Measurements from ENCODE around the gene BAK1.
A peak's percentile ranks its signal among the peaks of the same experiment; 100 is the strongest.
"Not testable (repeated sequence)": the region's sequence is repeated elsewhere in the genome, so short reads cannot be mapped to it uniquely, and the experiment has no call there.

Gene BAK1

DNA sequence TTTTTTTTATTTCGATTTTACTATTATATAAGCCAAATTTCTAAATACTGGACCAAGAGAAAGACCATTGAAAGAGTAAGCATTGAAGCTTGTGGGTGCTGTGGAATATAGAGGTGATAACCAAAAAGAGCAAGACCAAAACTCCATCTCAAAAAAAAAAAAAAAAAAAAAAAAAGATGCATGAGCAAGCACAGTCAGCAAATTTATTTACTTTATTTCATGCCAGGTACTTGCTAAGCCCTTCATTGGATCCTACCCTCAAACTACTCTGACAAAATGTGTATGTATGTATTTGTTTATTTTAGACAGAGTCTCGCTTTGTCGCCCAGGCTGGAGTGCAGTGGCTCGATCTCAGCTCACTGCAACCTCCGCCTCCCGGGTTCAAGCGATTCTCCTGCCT, 27.8 kb downstream of the BAK1 start:
- TF ChIP-seq, protein P1, sequence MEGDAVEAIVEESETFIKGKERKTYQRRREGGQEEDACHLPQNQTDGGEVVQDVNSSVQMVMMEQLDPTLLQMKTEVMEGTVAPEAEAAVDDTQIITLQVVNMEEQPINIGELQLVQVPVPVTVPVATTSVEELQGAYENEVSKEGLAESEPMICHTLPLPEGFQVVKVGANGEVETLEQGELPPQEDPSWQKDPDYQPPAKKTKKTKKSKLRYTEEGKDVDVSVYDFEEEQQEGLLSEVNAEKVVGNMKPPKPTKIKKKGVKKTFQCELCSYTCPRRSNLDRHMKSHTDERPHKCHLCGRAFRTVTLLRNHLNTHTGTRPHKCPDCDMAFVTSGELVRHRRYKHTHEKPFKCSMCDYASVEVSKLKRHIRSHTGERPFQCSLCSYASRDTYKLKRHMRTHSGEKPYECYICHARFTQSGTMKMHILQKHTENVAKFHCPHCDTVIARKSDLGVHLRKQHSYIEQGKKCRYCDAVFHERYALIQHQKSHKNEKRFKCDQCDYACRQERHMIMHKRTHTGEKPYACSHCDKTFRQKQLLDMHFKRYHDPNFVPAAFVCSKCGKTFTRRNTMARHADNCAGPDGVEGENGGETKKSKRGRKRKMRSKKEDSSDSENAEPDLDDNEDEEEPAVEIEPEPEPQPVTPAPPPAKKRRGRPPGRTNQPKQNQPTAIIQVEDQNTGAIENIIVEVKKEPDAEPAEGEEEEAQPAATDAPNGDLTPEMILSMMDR (IDR thresholded peaks at IDR 0.05; ENCODE audit: insufficient read depth, low read depth, low read length, missing control alignments): no peak
- H3K4me3 ChIP-seq (ENCODE audit: low read length): no peak overlapping the region
- no peak for DNase-seq (ENCODE audit: low read depth)

DNA sequence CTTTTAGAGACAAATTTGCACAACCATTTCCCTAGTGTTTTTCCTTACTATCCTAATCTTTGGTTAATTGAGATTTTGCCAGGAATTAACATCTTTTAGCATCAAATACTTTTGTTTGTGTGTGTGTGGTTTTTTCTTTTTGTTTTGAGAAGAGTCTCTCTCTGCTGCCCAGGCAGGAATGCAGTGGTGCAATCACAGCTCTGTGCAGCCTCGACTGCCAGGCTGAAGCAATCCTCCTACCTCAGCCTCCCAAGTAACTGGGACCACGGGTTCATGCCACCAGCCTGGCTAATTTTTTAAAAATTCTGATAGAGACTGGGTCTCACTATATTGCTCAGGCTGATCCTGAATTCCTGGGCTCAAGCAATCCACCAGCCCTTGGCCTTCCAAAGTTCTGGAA, 28.5 kb downstream of the BAK1 start:
- H3K4me3 ChIP-seq (ENCODE audit: low read length): no peak overlapping the region
- TF ChIP-seq, protein P1 (IDR thresholded peaks at IDR 0.05; ENCODE audit: insufficient read depth, low read depth, low read length, missing control alignments): no peak
- no peak for DNase-seq (ENCODE audit: low read depth)

DNA sequence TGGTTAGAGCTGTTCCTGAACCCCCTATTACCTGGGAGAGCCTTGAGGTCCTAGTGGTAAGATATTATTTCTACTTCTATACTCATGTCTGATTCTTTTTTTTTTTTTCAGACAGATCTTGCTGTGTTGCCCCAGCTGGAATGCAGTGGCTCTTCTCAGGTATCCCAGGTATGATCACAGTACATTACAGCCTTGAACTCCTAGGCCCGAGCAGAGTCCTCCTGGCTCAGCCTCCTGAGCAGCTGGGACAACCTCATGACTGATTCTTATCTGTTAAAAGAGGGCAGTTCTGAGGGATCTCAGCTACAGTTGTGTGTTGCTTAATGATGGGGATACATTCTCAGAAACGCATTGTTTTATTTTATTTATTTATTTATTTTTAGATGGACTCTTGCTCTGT, 30.2 kb downstream of the BAK1 start:
- TF ChIP-seq, protein P1 (IDR thresholded peaks at IDR 0.05; ENCODE audit: insufficient read depth, low read depth, low read length, missing control alignments): no peak
- no peak for DNase-seq (ENCODE audit: low read depth)
- no peak overlapping the region for H3K4me3 ChIP-seq (ENCODE audit: low read length)

DNA sequence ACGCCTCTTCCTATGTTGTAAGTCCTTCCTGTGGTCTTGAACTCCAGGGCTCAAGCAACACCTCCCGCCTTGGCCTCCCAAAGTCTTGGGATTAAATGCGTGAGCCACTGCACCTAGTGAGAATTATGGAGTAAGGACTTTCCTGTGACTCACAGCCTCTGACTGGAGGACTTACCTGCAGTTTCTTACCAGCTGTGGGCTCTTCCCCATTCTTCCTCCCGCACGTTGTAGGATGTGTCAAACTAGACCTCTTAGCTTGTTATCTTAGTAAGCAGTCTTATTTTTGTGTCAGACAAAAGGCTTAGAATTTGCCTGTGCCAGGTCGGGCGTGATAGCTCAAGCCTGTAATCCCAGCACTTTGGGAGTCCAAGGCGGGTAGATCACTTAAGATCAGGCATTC, 30.9 kb downstream of the BAK1 start:
- peak; percentile 85 for DNase-seq (ENCODE audit: low read depth)
- TF ChIP-seq, protein P1 (IDR thresholded peaks at IDR 0.05; ENCODE audit: insufficient read depth, low read depth, low read length, missing control alignments): no peak

DNA sequence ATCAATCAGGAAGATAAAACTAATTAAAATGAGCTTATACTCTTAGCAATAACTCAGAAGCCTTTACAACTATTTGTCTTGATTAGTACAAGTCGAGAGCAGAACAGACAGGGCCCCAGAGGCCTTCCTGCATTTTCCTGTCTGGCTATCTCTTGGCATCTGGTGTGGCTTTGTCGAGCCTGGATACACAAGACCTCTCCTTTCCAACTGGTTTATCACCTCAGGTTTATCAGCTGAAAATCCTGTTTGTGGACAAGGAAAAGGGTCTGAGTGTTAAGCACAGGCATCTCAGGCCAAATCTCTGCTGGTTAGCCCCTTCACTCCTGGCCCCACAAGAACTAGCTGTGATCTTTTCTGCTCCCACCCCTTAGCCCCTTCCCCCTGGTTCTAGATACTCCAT, 32.6 kb downstream of the BAK1 start:
- TF ChIP-seq, protein P1 (IDR thresholded peaks at IDR 0.05; ENCODE audit: insufficient read depth, low read depth, low read length, missing control alignments): no peak
- DNase-seq (ENCODE audit: low read depth): no peak
- H3K4me3 ChIP-seq (ENCODE audit: low read length): no peak overlapping the region

More for the DNA sequence above, 30.9 kb downstream of the BAK1 start:
- no peak overlapping the region for H3K4me3 ChIP-seq (ENCODE audit: low read length)

DNA sequence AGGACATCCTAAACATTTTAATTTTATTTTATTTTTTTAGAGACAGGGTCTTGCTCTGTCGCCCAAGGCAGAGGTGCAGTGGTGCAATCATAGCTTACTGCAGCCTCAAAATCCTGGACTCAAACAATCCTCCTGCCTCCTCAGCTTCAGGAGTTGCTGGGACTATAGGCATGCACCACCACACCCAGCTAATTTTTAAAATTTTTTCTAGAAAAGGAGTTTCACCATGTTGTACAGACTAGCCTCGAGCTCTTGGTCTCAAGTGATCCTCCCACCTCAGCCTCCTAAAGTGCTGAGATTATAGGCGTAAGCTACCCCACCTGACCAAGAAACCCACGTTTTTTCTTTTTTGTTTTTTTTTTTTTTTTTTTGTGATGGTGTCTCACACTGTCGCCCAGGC, 33.3 kb downstream of the BAK1 start:
- no peak for DNase-seq (ENCODE audit: low read depth)
- TF ChIP-seq, protein P1 (IDR thresholded peaks at IDR 0.05; ENCODE audit: insufficient read depth, low read depth, low read length, missing control alignments): no peak
- no peak overlapping the region for H3K4me3 ChIP-seq (ENCODE audit: low read length)

DNA sequence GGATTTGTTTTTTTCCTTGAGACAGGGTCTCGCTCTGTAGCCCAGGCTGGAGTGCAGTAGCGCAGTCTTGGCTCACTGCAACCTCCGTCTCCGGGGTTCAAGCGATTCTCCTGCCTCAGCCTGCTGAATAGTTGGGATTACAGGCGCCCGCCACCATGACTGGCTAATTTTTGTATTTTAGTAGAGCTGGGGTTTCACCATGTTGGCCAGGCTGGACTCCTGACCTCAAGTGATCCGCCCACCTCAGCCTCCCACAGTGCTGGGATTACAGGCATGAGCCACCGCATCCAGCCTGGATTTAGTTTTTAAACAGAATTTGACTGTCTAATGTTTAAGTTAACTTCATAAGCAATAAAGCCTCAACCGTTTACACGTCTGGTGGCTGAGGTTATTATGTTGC, 34.8 kb downstream of the BAK1 start:
- H3K4me3 ChIP-seq (ENCODE audit: low read length); DNase-seq (ENCODE audit: low read depth): not testable (repeated sequence)

DNA sequence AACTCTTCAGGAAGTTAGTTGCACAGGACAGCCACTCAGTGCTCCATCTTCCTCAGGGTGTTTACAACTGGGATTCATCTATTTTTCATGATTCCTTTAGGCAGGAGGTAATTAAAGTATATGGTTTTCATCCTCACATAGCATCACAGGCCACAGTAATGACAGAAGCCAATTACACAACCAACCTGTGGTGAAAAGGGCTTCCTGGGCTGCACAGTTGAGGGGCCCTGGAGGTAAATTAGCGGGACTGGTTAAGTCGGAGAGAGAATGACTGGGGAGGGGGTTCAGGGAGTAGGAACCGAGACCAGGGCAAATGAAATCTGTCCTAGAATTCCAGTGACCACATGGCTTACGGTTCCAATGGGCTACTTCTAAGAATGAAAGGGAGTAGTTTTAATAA, 37.0 kb downstream of the BAK1 start:
- no peak overlapping the region for H3K4me3 ChIP-seq (ENCODE audit: low read length)
- DNase-seq (ENCODE audit: low read depth): no peak
- TF ChIP-seq, protein P1 (IDR thresholded peaks at IDR 0.05; ENCODE audit: insufficient read depth, low read depth, low read length, missing control alignments): no peak
